Urinary bladder (tissue), 4 donors: ENCODE measurements around the gene CEACAM18. TPM values are rescaled to one million over a fixed set of nuclear protein-coding genes. Genes with fewer than 3 reads are reported as not detected.
"Not testable (repeated sequence)": the region's sequence is repeated elsewhere in the genome, so short reads cannot be mapped to it uniquely, and the experiment has no call there.

Source experiments
- DNase-seq: peaks from one replicate; pipeline ENCODE4 v3.0.0-alpha.2; 2015; ENCODE audit errors: extremely low spot score
- H3K27ac ChIP-seq: one replicate; pipeline ENCODE4 v1.5.1; 2013; ENCODE audit warnings: low read depth, mild to moderate bottlenecking, moderate library complexity
- H3K36me3 ChIP-seq: one replicate; pipeline ENCODE4 v1.6.1; 2013; ENCODE audit warnings: mild to moderate bottlenecking, moderate library complexity; ENCODE audit not compliant: insufficient read depth
- H3K4me1 ChIP-seq: one replicate; pipeline ENCODE4 v1.6.1; 2013; ENCODE audit warnings: mild to moderate bottlenecking, moderate library complexity; ENCODE audit not compliant: insufficient read depth
- H3K4me3 ChIP-seq: one replicate; pipeline ENCODE4 v1.5.1; 2013; ENCODE audit warnings: low read depth, low read length
- WGBS: extraction: QIAGEN DNeasy Blood & Tissue Kit; methylation state at CpG from one replicate; pipeline ENCODE4 v1.1.7; 2013; 5-methylcytosine and 5-hydroxymethylcytosine counted together
- polyA plus RNA-seq: library from polyadenylated mRNA; stranded (reverse); fragments of 200-250 nt; gene quantifications from one replicate; pipeline ENCODE4 v1.2.3, GENCODE V29; 2013
- total RNA-seq: library from RNA; depleted of rRNA; stranded (reverse); fragments of >200 nt; gene quantifications from one replicate; pipeline ENCODE4 v1.2.3, GENCODE V29; 2014
- donor health status: healthy with polysubstance abuse.
- donor health status: healthy.

Gene CEACAM18
- total and polyA plus RNA-seq, 2 donors: not detected

DNA sequence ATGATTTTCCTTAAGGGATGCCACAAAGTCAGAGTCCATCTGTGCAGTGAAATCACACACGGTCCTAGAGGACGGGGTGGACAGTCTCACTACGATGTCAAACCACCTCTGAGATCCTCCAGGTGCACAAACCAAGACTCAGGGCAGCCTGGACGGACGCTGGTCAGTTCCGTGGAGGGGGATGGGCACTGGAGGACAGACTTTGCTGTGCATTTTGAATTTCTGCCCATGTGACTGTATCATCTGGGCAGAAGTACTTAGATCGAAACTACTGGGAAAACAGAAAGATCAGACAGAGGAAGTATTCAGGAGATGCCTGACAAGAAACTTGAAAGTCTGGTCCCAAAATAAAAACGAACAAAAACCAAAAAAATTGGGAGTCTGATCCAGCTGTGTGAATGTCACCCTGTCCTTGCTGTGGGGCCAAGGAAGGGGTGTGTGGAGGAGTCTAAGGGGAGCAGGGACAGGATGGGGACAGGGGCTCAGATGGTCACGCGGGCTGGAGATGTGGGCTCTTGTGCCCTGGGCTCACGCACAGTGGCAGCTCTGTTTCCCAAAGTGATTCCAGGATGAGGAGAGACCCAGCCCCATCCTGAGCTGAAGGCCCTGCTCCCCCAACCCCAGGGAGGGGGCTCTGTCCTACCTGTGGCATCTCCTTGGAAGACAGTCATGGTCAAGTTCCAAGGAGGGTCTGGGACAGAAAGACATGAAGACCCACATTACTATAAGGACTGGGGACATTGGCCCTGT is 21.6 kb upstream of the CEACAM18 start:
- Histone ChIP-seq H3K36me3 (no peaks in the 10 kb centered on the region), H3K4me1 (no peaks in the 10 kb centered on the region), H3K27ac (no peak overlapping the region), H3K4me3 (no peak overlapping the region)
- WGBS: 68% methylated on average over 11 of the region's 11 CpGs
- no peak for DNase-seq

DNA sequence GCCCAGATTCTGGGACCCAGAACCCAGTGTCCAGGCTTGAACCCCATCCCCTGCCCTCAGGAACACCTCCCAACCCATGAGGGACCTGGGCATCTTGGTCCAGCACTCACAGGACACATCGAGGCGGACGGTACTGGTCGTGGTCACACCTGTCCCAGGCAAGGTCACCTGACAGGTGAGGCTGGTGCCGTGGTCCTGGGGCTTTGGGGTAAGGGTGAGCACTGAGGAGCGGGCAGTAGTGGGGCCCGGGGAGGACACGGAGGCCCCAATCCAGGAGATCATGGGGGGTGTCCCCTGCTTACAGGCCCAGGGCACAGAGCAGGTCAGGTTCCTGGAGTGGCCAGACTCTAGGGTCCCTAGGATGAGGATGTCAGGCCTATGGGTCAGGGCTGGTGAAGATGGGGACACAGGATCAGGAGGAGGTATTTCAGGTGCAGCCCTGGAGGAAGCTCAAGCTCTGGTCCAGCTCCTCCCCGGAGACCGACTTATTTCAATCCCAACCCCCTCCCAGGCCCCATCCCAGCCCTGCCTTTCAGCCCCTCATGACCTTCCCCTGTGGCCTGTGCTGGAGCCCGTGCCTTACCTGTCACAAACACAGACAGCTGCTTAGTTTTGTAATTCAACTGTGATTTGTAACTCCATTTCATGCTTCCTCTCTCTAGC is 20.9 kb upstream of the CEACAM18 start:
- WGBS: 78% methylated on average over 11 of the region's 11 CpGs
- Histone ChIP-seq H3K27ac (no peak overlapping the region), H3K4me3 (no peak overlapping the region), H3K4me1 (no peaks in the 10 kb centered on the region), H3K36me3 (no peaks in the 10 kb centered on the region)
- DNase-seq: no peak

DNA sequence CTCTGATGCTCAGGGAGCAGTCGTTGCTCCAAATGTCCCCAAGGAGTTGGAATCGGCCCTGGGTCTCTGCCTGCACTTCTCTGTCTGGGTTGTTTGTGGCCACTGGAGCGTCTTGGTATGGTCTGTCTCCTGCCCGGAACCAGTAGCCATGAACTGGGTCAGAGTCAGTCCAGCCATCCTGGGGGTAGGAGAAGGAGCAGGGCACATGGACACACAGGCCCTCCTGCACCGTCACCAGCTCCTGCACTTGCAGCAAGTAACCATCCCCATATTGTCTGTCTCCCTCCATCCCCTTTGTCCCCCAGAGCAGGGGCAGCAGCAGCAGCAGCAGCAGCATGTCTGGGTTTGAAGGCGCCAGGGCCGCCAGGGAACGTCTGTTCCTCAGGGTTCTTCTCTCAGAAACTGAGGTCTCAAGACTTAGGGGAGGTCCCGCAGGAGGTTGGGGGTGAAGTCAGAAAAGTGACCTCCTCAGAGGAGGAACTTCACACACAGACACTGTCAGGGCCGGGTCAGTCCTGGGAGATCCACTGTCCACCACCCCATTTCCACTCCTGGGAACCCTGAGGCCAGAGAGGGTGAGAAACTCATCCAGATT is 20.2 kb upstream of the CEACAM18 start, which contains the start of gene SIGLEC8:
SIGLEC8 (minus strand) TSS at position 404 of the 595 bp plus-strand sequence; CDS start at position 337, 67 bp downstream.
- no peak for DNase-seq
- H3K27ac ChIP-seq: no peak within 1 kb of the TSS

DNA sequence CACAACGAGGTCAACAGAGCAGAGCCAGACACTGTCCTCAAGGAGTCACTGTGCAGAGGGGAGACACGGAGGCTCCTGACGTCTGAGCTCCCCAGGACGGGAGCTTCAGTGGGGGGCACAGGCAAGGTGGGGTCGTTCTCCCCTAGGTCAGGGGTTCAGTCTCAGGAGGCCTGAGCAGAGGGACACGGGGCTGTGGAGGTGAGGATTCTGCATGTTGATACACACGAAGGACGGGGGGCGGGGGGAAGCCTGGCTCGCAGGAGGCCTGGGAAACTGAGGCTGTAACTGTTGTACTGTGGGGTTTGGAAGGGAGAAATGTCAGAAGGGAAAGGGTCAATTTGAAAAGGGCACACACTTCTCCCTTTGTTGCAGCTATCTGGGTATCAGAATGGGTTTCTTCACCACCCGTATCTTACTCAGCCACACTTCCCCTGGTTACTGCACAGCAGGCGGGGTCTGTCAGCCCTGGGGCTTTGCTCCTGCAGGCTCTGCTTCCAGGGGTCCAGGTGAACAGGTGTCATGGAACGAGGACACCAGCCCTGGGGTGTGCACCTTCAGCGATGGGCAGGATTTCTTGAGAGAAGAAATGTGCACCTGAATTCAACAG is 19.3 kb upstream of the CEACAM18 start:
- no peak overlapping the region for H3K27ac ChIP-seq
- no peaks in the 10 kb centered on the region for H3K4me1 ChIP-seq
- no peak for DNase-seq
- no peak overlapping the region for H3K4me3 ChIP-seq
- 76% methylated on average over 14 of the region's 14 CpGs for WGBS
- no peaks in the 10 kb centered on the region for H3K36me3 ChIP-seq

More for the DNA sequence above, 20.2 kb upstream of the CEACAM18 start, which contains the start of gene SIGLEC8:
- Histone ChIP-seq H3K4me1 (no peaks in the 10 kb centered on the region), H3K36me3 (no peaks in the 10 kb centered on the region), H3K4me3 (no peak within 1 kb of the TSS)
- WGBS: 62% methylated on average over 10 of the region's 10 CpGs

DNA sequence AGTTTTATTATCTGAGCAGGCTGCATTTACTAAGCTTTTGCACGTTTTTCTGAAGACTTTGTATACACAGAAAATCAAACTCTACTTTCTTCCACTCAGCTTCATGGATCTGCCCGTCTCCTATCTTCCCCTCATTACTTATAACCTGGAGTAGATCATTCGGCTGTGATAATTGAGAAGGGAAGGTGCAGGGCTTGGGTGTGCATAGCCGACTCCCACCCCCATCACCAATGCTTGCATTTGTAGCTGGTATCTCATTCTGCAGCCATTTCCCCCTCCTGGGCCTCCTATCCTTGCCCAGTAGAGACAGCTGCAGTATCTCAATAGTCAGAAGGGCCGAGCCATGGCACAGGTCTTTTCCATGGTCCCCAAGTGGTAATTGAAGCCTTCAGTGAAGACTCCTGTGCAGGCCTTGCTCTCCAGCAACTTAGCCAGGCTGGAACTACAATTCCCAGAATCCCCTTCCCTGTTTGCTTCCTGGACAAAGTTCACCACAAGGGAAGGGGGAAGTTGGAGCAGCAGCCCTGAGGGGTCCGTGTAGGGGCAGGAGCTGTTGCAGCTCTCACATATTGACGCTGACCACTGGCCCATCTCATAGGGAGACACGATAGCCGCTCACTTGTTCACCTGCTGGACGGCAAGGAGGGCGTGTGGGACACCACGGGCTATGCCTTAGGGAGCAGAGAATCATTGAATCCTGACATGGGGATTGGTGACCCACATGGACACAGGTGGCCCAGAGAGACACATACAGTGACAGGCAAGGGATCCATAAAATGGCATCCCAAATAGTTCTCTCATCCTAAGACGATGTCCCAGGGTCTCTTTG is 18.0 kb upstream of the CEACAM18 start:
- no peak overlapping the region for H3K27ac ChIP-seq
- WGBS: 55% methylated on average over 13 of the region's 13 CpGs
- H3K36me3 ChIP-seq: no peaks in the 10 kb centered on the region
- H3K4me3 ChIP-seq: no peak overlapping the region
- no peaks in the 10 kb centered on the region for H3K4me1 ChIP-seq
- no peak for DNase-seq

DNA sequence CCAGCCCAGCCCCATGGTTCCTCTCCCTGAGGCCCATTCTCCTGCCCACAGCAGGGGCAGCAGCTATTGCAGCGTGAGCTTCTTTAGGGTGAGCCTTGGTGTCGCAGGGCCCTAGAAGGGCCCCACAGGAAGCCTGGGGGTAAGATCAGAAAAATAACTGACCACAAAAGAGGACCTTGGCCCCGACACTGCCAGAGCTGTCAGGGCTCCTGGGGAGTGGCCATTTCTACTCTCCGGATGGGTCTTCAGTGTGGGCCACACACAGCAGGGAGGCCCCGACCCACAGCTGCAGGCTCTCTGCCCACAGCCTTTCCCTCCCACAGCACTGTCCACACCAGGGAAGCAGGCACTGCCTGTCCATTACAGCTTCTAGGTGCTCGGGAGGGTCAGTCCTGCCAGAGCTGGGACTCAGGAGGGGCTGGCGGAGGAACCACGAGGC is 16.6 kb upstream of the CEACAM18 start:
- no peaks in the 10 kb centered on the region for H3K36me3 ChIP-seq
- no peak for DNase-seq
- no peak overlapping the region for H3K27ac ChIP-seq
- H3K4me1 ChIP-seq: no peaks in the 10 kb centered on the region
- no peak overlapping the region for H3K4me3 ChIP-seq
- WGBS: 64% methylated on average over 8 of the region's 8 CpGs

DNA sequence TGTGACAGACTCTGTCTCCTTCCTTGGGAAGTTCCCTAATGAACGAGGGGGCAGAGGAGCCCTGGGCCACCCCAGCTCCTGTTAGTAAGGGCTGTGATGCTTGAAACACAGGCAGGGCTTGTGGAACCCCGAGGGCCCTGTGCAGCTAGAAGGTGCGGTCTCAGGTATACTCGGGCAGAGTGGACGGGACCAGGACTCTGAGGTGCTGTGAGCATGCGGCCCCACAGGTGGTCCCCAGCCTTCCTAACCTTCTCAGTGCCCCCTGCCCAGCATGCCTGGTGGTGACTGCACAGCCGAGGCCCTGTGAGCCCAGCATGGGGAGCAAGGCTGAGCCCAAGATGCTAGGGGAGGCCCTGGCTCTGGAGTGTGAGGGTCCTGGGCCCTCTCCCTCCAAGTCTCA is 16.1 kb upstream of the CEACAM18 start:
- H3K27ac ChIP-seq: no peak overlapping the region
- WGBS: 79% methylated on average over 7 of the region's 7 CpGs
- no peak overlapping the region for H3K4me3 ChIP-seq
- no peaks in the 10 kb centered on the region for H3K4me1 ChIP-seq
- H3K36me3 ChIP-seq: no peaks in the 10 kb centered on the region
- DNase-seq: no peak

DNA sequence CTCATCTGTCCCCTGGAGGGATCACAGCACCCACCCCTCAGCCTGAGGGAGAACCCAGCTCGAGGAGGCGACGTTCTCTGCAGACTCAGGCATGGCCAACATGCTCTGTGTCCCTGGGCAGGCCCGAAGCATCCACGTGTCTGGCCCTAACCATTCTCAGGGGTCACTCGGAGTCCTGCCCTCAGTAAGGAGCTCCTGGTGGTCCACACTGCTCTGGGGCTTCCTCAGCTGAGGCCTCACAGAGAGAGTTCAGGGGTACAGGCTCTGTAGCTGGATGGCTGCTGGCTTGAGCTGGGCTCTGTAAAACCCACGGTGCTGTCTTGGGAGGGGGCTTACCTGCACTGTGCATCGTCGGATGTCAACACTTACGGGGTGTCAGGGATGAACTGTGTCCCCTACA is 15.7 kb upstream of the CEACAM18 start:
- no peak overlapping the region for H3K4me3 ChIP-seq
- DNase-seq: no peak
- WGBS: 71% methylated on average over 10 of the region's 10 CpGs
- H3K27ac ChIP-seq: no peak overlapping the region
- H3K4me1 ChIP-seq: no peaks in the 10 kb centered on the region
- H3K36me3 ChIP-seq: no peaks in the 10 kb centered on the region

DNA sequence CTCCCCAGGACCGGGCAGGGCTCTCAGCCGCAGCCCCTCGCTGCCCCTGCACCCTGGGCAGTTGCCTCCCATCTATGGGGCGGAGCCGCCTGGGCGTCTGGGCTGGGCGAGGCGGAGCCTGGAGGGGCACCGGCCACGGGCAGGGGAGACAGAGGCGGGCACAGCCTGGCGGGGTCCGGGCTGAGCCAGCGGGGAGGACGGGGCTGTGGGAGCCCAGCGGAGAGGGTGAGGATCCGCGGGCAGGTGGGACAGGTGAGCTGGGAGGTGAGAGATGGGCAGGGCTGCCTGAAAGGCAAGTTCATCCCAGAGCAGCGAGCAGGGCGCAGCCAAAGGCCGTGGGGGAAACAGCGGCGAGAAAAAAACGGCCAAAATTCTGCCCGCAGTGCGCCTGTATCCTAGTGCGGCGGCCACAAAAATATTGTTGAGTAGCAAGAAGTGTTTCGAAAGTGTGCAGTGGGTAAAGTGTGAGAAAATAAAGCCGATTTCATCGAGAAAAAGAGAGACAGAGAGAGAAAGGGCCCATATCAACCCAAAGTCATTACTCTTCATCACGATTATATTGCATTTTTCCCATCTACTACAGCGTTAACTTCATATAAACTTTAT is 14.3 kb upstream of the CEACAM18 start:
- H3K27ac ChIP-seq, DNase-seq, H3K36me3 ChIP-seq, H3K4me3 ChIP-seq, H3K4me1 ChIP-seq: not testable (repeated sequence)
- 23% methylated on average over 14 of the region's 33 CpGs for WGBS

DNA sequence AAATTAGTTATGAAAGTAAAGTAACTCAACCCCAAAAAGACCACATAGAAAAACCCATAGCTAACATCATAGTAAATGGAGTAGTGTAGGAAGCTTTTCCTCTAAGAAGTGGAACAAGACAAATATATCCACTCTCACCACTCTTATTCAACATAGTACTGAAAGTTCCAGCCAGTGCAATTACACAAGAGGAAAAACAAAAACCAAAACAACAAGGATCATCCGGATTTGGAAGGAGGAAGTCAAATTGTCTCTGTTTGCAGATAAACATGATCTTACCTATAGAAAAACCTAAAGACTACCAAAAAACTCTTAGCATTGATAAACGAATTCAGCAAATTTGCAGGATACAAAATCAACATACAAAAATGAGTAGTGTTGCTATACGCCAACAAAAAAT is 11.6 kb upstream of the CEACAM18 start:
- Histone ChIP-seq H3K4me1 (no peaks in the 10 kb centered on the region), H3K4me3 (no peak overlapping the region), H3K27ac (no peak overlapping the region), H3K36me3 (no peaks in the 10 kb centered on the region)
- 47% methylated on average over 3 of the region's 3 CpGs for WGBS
- no peak for DNase-seq

DNA sequence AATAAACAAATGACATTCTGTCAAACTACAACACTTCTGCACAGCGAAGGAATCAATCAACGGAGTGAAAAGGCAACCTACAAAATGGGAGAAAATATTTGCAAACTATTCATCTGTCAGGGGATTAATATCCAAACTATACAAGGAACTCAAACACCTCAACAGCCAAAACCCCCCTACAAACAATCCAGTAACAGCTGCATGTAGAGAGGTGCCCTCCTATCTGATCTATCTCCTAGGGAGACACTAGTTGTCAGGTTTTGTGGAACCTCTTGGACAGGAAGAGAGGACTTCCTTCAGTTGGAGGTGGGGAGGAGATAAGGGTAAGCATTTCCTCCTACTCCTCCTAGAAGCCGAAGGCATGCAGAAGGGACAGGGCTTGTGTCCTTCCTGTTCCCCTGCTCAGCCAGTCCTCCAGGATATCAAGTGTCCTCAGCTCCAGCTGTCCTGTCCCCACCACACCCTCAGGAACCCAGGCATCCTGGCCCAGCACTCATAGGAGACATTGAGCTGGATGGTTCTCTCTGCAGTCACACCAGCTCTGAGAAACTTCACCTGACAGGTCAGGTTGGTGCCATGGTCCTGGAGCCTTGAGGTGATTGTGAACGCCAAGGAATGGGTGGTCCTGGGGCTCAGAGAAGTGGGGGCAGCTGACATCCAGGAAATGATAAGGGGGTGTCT is 10.3 kb upstream of the CEACAM18 start:
- 68% methylated on average over 4 of the region's 4 CpGs for WGBS
- Histone ChIP-seq H3K4me3 (no peak overlapping the region), H3K36me3 (no peaks in the 10 kb centered on the region), H3K27ac (no peak overlapping the region), H3K4me1 (no peaks in the 10 kb centered on the region)
- DNase-seq: no peak

DNA sequence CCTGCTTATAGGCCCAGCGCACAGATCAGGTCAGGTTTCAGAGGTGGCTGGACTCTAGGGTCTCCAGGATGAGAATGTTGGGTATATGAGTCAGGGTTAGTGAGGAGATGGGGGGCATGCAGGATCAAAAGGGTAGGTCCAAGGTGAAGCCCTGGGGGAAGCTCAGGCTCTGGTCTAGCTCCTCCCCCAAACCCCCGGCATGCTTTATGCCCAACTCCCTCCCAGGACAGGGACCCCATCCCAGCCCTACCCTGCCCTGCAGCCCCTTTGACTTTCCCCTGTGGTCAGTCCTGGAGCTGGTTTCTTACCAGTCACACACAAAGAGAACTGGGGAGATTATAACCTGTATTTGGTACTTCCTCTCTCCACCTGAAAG is 9.8 kb upstream of the CEACAM18 start:
- WGBS: 72% methylated on average over 2 of the region's 2 CpGs
- Histone ChIP-seq H3K27ac (no peak overlapping the region), H3K4me1 (no peaks in the 10 kb centered on the region), H3K36me3 (no peaks in the 10 kb centered on the region), H3K4me3 (no peak overlapping the region)
- no peak for DNase-seq
